SW480 (cell line): ENCODE results near the gene PSMD13.

Source experiments
- DNase-seq: peaks from one replicate; pipeline ENCODE4 v3.0.0-alpha.2; 2016; ENCODE audit warnings: low spot score

PSMD13 gene

DNA sequence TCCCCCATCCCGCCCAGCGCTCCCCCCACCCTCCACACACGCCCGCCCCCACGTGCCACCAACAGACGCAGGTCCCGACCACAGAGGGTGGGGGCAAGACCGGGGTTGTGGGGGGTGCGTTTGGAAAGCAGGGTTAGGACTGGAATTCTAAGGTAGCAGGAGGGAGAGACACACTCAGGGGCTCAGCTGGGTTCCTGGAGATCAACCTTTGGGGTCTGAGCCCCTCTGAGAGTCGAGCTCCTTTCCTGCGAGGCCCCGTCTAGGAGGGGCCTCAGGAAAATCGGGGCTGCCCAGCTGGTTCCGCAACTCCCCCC is 52.6 kb downstream of the PSMD13 start:
- DNase-seq, result no peak

GRCh38 chr11:289712-290620 is 53.2 kb downstream of the PSMD13 start:
- DNase-seq, result no peak

GRCh38 chr11:290621-291231 is 54.0 kb downstream of the PSMD13 start:
- DNase-seq, result no peak

DNA sequence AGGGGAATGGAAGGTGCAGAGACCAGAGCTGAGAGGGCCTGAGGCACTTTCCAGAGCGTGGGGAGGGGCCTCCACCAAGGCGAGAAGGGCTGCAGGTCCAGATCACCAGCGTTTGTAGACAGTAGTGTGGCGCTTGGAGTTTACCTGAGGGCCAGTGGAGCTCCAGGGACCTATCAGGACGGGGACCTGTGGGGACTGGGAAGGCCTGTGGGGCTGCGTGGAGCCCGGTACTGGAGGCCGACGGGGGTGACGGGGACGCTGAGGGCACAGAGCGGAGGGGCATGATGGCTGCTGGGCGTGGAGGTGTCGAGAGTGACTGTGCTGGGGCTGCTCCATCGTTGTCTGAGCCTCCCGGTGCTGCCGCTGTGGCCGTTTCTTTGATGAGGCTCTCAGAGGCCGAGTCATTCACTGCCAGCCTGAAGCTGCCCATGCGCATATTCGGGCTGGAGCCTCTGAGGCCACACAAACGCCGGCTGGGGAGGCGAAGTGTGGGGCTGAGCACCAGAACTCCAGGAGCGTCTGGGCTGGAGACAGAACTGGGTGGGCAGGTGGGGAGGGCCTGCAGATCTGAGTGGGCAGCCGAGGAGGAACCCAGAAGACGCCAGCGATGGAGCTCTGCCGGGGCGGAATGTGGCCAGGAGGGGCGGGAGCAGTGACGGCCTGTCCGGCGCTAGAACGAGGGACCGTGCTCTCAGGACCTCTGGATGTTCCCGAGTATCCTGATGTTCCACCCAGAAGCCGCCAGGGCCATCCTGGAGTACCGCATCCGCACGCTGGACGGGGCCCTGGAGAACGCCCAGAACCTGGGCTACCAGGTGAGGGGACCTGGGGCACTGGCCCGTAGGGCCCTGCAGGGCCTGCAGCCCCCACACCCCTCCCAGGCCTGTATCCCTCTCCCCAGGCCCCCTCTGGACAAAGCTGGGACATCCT is 54.8 kb downstream of the PSMD13 start:
- no peak for DNase-seq

DNA sequence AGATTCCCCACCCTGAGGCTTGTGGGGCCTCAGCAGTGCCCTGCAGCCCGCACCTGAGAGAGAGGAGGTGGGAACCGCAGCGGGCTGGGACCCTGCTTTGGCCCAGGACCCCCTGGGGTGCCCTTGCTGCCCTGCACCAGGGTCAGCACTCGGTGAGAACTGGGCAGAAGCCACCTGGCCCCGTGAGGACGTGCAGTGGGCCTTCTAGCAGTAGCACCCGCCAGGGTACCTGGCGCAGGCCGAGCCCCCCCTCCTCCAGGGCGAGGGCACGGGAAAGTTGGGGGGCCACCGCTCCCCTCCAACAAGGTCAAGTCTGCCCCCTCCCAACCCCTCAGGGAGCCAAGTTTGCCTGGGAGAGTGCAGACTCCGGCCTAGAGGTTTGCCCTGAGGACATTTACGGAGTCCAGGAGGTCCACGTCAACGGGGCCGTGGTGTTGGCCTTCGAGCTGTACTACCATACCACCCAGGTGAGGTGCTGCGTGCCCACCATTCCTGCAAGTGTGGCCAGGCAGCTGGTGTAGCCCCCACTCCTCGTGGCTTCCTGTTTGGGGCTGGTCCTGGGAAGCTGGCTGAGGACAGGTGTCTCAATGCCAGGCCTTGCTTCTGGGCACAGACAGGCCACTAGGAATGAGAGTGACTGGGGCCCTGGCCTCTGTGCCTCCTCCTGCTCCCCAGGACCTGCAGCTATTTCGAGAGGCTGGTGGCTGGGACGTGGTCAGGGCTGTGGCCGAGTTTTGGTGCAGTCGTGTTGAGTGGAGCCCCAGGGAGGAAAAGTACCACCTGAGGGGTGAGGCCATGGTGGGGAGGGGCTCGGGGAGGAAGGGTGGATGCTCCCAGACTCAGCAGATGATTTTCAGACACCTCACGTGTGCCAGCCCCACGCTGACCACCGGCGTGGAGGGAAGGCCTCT is 55.7 kb downstream of the PSMD13 start:
- DNase-seq, result no peak

DNA sequence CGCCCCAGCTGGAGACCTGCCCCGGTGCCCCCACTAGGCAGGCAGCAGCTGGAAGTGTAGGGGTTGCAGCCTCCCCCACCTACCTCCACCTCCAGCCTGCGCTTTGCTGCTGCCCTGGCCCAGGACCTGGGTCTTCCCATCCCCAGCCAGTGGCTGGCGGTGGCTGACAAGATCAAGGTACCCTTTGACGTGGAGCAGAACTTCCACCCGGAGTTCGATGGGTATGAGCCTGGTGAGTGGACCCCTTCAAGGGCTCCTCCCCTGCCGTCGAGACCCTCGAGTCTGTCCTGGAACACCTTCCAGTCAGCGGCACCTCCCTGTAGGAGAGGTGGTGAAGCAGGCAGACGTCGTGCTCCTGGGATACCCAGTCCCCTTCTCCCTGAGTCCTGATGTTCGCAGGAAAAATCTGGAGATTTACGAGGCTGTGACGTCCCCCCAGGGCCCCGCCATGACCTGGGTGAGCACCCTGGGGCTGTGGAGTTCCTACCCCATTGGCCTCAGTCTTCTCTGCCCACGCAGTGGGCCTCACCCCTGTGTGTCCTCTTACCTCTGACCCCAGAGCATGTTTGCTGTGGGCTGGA is 56.6 kb downstream of the PSMD13 start:
- no peak for DNase-seq

- DNase-seq, result no peak
Observed at GRCh38 chr11:293852-294661, 57.3 kb downstream of the PSMD13 start.

DNA sequence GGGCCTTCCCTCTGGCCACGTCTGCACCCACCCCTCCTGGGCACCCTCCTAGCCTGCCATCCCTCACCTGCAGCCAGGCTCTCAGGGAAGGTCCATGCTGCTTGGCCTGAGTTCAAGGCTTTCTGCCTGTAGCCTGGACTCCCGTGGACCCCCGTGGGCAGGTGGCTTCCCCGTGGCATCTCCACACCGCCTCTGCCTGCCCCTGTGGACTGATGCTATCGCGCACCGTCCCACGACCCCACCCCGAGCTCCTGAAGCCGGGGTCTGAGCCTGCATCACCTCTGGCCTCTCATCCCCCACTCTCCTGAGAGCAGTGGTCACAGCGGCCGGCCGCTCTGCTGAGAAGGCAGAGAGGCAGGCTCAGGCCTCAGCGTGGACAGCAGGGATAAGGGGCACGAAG is 58.0 kb downstream of the PSMD13 start:
- DNase-seq, result no peak

GRCh38 chr11:295351-296170 is 58.8 kb downstream of the PSMD13 start:
- no peak for DNase-seq

DNA sequence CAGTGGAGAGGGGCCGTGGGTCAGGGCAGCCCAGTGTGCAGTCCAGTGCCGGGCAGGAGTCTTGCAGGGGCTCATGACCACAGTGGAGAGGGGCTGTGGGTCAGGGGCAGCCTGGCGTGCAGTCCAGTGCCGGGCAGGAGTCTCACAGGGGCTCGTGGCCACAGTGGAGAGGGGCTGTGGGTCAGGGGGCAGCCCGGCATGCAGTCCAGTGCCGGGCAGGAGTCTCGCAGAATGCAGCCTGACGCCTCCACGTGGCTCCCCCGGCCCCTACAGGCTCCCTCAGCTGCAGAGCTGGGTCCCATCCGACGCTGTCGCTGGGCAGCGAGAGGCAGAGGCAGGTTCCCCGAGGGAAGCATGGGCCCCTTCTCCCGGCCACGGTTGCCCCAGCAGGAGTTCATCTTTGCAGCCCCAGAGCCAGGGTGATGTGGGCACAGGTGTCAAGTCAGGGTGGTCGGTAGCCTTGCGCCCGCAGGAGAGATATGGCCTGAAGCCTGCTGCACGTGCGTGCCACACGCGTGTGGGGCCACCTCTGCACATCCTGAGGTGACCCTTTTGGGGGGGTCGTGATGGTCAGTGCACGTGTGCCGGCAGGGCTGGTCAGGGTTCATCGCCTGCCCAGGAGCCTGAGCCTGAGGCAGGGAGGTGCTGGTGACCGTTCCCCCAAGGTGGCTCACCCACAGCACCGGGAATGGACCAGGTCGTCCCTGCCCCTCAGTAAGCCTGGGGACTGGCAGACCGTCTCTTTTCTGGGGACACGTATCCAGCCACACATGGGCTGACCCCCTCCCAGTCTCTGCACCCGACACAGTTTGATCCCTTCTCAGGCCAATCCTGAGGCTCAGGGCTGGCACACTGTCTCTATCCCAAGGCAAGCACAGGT is 59.6 kb downstream of the PSMD13 start:
- DNase-seq, result no peak

DNA sequence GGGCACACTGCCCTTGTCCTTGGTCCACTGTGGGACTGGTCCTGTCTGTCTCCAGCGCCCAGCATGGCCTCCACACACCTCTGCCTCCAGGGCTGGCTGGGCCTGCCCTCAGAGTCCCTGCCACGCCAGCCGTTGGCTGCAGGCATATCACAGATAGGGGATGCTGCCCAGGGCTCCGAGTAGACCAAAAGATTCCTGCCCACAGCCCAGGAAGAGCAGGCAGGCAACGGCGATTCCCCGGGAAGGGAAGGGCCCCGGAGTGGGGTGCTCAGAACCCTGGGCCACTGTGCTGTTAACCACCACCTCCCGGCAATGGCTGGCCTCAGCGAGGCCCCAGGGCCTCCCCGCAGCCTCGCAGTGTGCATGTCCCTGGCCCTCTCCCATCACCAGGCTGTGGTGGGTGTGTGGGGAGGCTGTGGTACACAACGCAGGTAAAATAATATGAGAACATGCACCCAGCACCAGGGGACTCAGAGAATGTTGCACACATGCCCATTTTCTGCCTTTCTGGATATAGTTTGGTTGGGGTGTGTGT is 60.3 kb downstream of the PSMD13 start:
- no peak for DNase-seq

- peak; percentile 92 for DNase-seq
Observed at GRCh38 chr11:297586-298405, 61.0 kb downstream of the PSMD13 start.

DNA sequence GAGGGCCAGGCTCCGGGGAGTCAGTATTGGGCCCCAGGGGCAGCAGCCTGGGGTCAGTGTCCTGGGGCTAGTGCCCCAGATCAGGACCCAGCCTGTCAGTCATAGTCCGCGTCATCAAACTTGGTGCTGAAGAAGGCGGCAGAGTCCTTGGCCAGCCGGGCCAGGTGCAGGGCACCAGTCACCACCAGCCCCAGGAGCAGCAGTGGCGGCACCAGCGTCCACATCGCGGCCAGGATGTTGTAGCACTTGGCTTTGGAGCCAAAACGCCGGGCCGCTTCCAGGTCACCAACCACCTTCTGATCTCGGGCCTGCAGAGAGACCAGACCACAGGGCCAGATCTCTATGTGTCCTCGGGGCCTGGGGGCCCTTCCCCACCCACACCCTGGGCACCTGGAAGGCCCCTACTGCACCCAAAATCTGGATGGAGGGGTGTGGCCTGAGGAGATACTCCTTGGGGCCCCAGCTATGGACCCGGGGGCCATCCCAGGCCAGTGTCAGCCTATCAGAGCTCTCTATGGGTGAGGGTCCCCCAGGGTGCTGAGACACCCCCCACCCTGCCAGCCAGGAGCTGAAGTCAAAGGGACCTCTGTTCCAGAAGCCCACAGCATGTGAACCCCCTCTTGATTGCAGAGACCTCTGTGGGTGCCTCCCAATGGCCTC is 61.8 kb downstream of the PSMD13 start:
- peak; percentile 40 for DNase-seq

GRCh38 chr11:299081-299891 is 62.5 kb downstream of the PSMD13 start, which contains the start of gene IFITM5:
Gene IFITM5, minus strand, starts transcription at chr11:299526. Its CDS starts 36 bp downstream, at chr11:299490.
- no peak for DNase-seq

GRCh38 chr11:299951-300735 is 63.4 kb downstream of the PSMD13 start:
- DNase-seq, result no peak
